A549 treated with Hydrocortisone at 1 μM for 4 hours (cell line): Measurements from ENCODE around the gene RGP1. TPM values are rescaled to one million over a fixed set of nuclear protein-coding genes. Genes with fewer than 3 reads are reported as not detected.

Experiments
- total RNA-seq: library from RNA; stranded (reverse); fragments of 200-300 nt; extraction: Qiagen RNA extraction; gene quantifications from 5 replicates; pipeline ENCODE4 v1.2.3, GENCODE V29; 2022

Gene RGP1, protein sequence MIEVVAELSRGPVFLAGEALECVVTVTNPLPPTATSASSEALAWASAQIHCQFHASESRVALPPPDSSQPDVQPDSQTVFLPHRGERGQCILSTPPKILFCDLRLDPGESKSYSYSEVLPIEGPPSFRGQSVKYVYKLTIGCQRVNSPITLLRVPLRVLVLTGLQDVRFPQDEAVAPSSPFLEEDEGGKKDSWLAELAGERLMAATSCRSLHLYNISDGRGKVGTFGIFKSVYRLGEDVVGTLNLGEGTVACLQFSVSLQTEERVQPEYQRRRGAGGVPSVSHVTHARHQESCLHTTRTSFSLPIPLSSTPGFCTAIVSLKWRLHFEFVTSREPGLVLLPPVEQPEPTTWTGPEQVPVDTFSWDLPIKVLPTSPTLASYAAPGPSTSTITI
- 12.6 to 19.2 TPM (median 16.0 TPM) in 5 replicates for total RNA-seq

DNA sequence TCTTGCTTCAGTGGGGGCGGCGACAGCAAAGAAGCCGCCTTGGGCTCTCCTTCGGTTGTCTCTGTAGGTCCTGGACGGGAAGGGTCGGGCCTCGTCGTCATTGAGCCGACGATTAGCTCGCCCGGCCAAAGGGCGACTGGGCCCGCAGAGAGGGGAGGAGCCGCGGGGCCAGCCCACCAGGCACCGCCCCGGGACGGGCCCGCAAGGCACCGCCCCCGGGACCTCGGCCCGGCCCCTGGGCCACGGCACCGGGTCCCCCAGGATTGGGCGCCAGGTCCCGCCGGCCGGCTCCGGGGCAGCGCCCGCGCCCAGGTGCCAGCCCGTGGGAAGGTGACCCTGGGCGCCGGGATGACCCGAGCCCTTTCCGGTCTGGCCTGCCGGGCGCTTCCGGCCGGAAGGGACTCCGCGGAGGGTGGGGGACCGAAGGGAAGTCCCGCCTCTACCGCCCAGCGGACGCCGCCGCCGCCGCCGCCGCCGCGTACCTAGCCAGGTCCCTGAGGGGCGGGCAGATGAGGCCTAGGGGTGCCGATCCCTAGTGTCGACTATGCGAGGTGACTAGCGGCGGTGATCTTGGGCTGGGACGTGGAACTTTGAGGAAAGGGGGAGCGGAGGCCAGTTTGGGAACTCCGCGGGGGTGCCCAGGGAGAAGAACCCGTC lies at the start of gene RGP1, which contains the start of gene GBA2:
Gene RGP1, plus strand, starts transcription at position 430 of the 657 bp plus-strand sequence. CDS start 469 bp downstream, outside the sequence.
Gene GBA2, minus strand, starts transcription at position 371 of the 657 bp plus-strand sequence. CDS start 524 bp downstream, outside the sequence.

DNA sequence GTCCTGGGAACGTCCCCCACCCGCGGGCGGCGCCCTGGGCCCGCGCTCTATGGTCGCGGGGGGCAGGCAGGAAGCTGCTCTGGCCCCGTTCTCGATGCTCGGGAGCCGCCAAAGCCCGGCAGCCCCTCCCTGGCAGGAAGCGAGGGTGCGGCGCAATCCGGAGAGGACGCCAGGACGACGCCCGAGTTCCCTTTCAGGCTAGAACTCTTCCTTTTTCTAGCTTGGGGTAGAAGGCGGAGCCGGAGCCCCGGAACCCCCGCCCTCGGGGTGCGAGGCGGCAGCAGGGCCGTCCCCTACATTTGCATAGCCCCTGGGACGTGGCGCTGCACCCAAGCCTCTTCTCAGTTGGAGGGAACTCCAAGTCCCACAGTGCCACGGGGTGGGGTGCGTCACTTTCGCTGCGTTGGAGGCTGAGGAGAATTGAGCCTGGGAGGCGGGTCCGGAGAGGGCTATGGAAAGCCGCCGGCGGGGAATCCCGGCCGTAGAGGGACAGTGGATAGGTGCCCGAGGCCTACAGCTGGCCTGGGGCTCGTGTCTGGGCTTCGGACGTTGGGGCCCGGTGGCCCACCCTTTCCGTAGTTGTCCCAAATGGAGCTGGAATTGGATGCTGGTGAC lies 16.8 kb upstream of the RGP1 start, which contains the start of the genes CREB3 and TLN1:
Gene CREB3, plus strand, starts transcription at position 482 of the 615 bp plus-strand sequence. Its CDS starts 107 bp downstream, at position 589.
Gene TLN1, minus strand, starts transcription at position 11 of the 615 bp plus-strand sequence. CDS start 6,501 bp downstream, outside the sequence.

DNA sequence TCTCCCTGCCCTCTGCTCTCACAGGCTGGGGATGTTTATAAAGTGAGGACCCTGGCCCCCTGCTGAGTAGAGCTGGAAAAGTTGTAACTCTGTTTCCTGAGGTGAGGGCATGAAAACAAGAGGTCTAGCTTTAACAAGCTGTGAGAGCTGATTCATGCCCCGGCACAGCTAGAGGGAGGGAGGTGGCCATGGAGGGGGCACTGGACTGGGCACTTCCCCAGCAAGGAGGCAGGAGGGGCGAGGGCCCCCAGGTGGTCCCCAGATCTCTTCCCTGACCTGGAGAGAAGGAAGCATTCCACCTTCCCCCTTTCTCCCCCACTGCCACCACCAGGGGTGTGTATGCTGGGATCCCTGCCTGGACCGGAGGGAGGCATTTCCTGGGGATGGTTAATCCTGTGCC lies 5.2 kb downstream of the RGP1 start, which contains the start of gene MSMP:
Gene MSMP, minus strand, starts transcription at position 13 of the 400 bp plus-strand sequence. CDS start 147 bp downstream, outside the sequence.

DNA sequence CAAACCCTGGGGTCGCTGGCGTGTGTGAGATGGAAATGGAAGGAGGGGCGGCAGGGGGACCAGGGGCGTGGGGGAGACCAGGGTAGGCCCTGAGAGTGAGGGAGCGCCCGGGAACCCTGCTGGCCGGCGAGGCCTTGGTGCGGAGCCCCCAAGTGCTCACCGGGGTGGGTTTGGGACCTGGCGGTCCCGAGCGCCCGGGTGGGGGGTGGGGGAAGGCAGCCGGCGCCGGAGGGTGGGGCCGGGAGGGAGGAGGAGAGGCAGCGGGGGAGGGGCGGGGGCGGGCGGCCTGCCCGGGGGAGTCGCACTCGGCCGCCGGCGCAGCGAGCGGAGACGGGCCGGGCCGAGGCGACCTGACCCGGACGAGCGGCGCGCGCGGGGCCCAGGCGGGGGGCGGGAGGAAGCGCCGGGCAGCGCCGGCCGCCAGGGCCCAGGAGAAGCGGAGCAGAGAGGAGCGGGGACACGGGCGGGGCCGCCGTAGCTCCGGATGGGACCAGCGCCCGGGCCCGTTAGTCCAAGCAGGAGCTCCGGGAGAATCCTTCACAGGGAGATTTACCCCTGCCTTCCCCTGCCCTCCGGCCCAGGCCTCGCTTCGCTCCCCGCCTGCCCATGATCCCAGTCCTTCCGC lies 42.3 kb downstream of the RGP1 start, which contains the start of gene NPR2:
Gene NPR2, plus strand, starts transcription at position 295 of the 625 bp plus-strand sequence. CDS start 818 bp downstream, outside the sequence.

Other genes starting within 250 kb of the RGP1 start
- 25.3 to 29.8 TPM (median 28.8 TPM) in 5 replicates for gene TESK1, start 144.0 kb upstream of the RGP1 start, total RNA-seq
- gene CD72, start 130.9 kb upstream of the RGP1 start, total RNA-seq = 0.11 to 0.20 TPM (median 0.15 TPM) in 4 of 5 replicates, not detected in the other
- not detected in 5 replicates for gene SIT1, start 98.4 kb upstream of the RGP1 start, total RNA-seq
- 8.7 to 24.4 TPM (median 17.9 TPM) in 4 of 5 replicates, not detected in the other for gene RMRP, start 91.3 kb upstream of the RGP1 start, total RNA-seq
- 23.0 to 32.2 TPM (median 31.3 TPM) in 5 replicates for gene CCDC107, start 91.0 kb upstream of the RGP1 start, total RNA-seq
- gene ARHGEF39, start 84.1 kb upstream of the RGP1 start, total RNA-seq = 13.6 to 18.2 TPM (median 17.4 TPM) in 5 replicates
- gene CA9, start 75.4 kb upstream of the RGP1 start, total RNA-seq = 4.3 to 7.6 TPM (median 7.1 TPM) in 5 replicates
- gene TPM2, start 59.4 kb upstream of the RGP1 start, total RNA-seq = 626 to 688 TPM (median 676 TPM) in 5 replicates
- 111 to 160 TPM (median 122 TPM) in 5 replicates for gene TLN1, start 17.1 kb upstream of the RGP1 start, total RNA-seq
- 55.6 to 64.0 TPM (median 57.5 TPM) in 5 replicates for gene CREB3, start 16.6 kb upstream of the RGP1 start, total RNA-seq
- 31.2 to 37.5 TPM (median 35.7 TPM) in 5 replicates for gene GBA2, start 59 bp upstream of the RGP1 start, total RNA-seq
- 0.40 to 0.58 TPM in 2 of 5 replicates, not detected in the others for gene MSMP, start 5.0 kb downstream of the RGP1 start, total RNA-seq
- gene NPR2, start 42.3 kb downstream of the RGP1 start, total RNA-seq = 3.8 to 6.9 TPM (median 5.4 TPM) in 5 replicates
- 0.27 to 0.49 TPM (median 0.35 TPM) in 5 replicates for gene SPAG8, start 63.0 kb downstream of the RGP1 start, total RNA-seq
- 55.0 to 109 TPM (median 99.7 TPM) in 5 replicates for gene HINT2, start 65.8 kb downstream of the RGP1 start, total RNA-seq
- gene FAM221B, start 79.4 kb downstream of the RGP1 start, total RNA-seq = not detected in 5 replicates
- gene TMEM8B, start 79.9 kb downstream of the RGP1 start, total RNA-seq = 2.6 to 4.0 TPM (median 3.3 TPM) in 5 replicates
- gene OR13J1, start 121.1 kb downstream of the RGP1 start, total RNA-seq = not detected in 5 replicates
- 0.20 to 0.47 TPM (median 0.30 TPM) in 5 replicates for gene HRCT1, start 156.9 kb downstream of the RGP1 start, total RNA-seq
- 0.05 to 0.15 TPM (median 0.07 TPM) in 3 of 5 replicates, not detected in the others for gene SPAAR, start 160.2 kb downstream of the RGP1 start, total RNA-seq
- gene OR2S2, start 208.9 kb downstream of the RGP1 start, total RNA-seq = not detected in 5 replicates